Liver (tissue), 3 donors: ENCODE data around the gene KCNN1.

ENCODE experiments used
- CTCF ChIP-seq: fragments of 150-350 bp; IDR thresholded peaks from 2 replicates; pipeline ENCODE4 v1.5.1; 2017; ENCODE audit warnings: improper control_type of control experiment, low read depth, low read length; ENCODE audit not compliant: missing input control
- GABPA ChIP-seq, 2 donors: IDR thresholded peaks in 1 of 2; conservative IDR thresholded peaks in 1 of 2; 2 replicates each; pipeline ENCODE4 v1.6.1; 2016; ENCODE audit warnings: antibody characterized with exemption in 2 of 2, mild to moderate bottlenecking in 1 of 2, moderate library complexity in 1 of 2
- HNF4A ChIP-seq, 2 donors: conservative IDR thresholded peaks; 2 replicates each; pipeline ENCODE4 v1.6.1; 2016; ENCODE audit warnings: antibody characterized with exemption in 2 of 2, mild to moderate bottlenecking in 2 of 2
- NR2F2 ChIP-seq: IDR thresholded peaks from 2 replicates; pipeline ENCODE4 v1.6.1; 2016; ENCODE audit warnings: antibody characterized with exemption
- RAD21 ChIP-seq, 2 donors: IDR thresholded peaks; 2 replicates each; pipeline ENCODE4 v1.6.1; 2016; ENCODE audit warnings: antibody characterized with exemption in 2 of 2, mild to moderate bottlenecking in 2 of 2
- RXRA ChIP-seq, 2 donors: IDR thresholded peaks; 2 replicates each; pipeline ENCODE4 v1.6.1; 2017 to 2018; ENCODE audit warnings: antibody characterized with exemption in 2 of 2, mild to moderate bottlenecking in 1 of 2
- TF ChIP-seq, protein P1 (sequence below): IDR thresholded peaks from 2 replicates; pipeline ENCODE4 v1.6.1; 2016; ENCODE audit warnings: antibody characterized with exemption
- TF ChIP-seq, protein P2 (sequence below): IDR thresholded peaks from 2 replicates; pipeline ENCODE4 v1.6.1; 2016; ENCODE audit warnings: antibody characterized with exemption
- TF ChIP-seq, protein P3 (sequence below): IDR thresholded peaks from 2 replicates; pipeline ENCODE4 v1.6.1; 2016; ENCODE audit warnings: antibody characterized with exemption, mild to moderate bottlenecking
- donor health status: healthy.
- donor health status: healthy.

- TF ChIP-seq CTCF (no peak), HNF4A (conservative IDR thresholded peaks at IDR 0.05) (no peak), RXRA (IDR thresholded peaks at IDR 0.05) (no peak), RAD21 (IDR thresholded peaks at IDR 0.05) (no peak), NR2F2 (no peak), GABPA (IDR thresholded peaks at IDR 0.05 in 1 of 2, conservative IDR thresholded peaks at IDR 0.05 in 1 of 2) (no peak)
- TF ChIP-seq, protein P1, sequence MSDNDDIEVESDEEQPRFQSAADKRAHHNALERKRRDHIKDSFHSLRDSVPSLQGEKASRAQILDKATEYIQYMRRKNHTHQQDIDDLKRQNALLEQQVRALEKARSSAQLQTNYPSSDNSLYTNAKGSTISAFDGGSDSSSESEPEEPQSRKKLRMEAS, result no peak
- TF ChIP-seq, protein P2, sequence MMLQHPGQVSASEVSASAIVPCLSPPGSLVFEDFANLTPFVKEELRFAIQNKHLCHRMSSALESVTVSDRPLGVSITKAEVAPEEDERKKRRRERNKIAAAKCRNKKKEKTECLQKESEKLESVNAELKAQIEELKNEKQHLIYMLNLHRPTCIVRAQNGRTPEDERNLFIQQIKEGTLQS, result no peak
- TF ChIP-seq, protein P3, sequence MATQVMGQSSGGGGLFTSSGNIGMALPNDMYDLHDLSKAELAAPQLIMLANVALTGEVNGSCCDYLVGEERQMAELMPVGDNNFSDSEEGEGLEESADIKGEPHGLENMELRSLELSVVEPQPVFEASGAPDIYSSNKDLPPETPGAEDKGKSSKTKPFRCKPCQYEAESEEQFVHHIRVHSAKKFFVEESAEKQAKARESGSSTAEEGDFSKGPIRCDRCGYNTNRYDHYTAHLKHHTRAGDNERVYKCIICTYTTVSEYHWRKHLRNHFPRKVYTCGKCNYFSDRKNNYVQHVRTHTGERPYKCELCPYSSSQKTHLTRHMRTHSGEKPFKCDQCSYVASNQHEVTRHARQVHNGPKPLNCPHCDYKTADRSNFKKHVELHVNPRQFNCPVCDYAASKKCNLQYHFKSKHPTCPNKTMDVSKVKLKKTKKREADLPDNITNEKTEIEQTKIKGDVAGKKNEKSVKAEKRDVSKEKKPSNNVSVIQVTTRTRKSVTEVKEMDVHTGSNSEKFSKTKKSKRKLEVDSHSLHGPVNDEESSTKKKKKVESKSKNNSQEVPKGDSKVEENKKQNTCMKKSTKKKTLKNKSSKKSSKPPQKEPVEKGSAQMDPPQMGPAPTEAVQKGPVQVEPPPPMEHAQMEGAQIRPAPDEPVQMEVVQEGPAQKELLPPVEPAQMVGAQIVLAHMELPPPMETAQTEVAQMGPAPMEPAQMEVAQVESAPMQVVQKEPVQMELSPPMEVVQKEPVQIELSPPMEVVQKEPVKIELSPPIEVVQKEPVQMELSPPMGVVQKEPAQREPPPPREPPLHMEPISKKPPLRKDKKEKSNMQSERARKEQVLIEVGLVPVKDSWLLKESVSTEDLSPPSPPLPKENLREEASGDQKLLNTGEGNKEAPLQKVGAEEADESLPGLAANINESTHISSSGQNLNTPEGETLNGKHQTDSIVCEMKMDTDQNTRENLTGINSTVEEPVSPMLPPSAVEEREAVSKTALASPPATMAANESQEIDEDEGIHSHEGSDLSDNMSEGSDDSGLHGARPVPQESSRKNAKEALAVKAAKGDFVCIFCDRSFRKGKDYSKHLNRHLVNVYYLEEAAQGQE, result no peak
Measured at GRCh38 chr19:17966550-17967256, at the start of gene KCNN1.
